ENCODE data around the gene SLC25A47.

SLC25A47 gene

GRCh38 chr14:100374270-100374669, 51.1 kb downstream of the SLC25A47 start:
- H3K4me3 ChIP-seq (ENCODE audit: low read depth, low read length): peak overlapping the region; percentile 95

GRCh38 chr14:100374876-100375265, 51.7 kb downstream of the SLC25A47 start:
- H3K4me3 ChIP-seq (ENCODE audit: low read depth, low read length): peak overlapping the region; percentile 95

GRCh38 chr14:100375266-100375962, 52.3 kb downstream of the SLC25A47 start:
- H3K4me3 ChIP-seq (ENCODE audit: low read depth, low read length): peak overlapping the region; percentile 95

- H3K4me3 ChIP-seq (ENCODE audit: low read depth, low read length): peak within 1 kb of the TSS; percentile 95
These were observed 53.0 kb downstream of the SLC25A47 start, which contains the start of gene WDR25 for GRCh38 chr14:100375963-100376735. WDR25 (plus strand) TSS chr14:100376485.

GRCh38 chr14:100376751-100377171, 53.6 kb downstream of the SLC25A47 start:
- peak overlapping the region; percentile 95 for H3K4me3 ChIP-seq (ENCODE audit: low read depth, low read length)

All from iPS-11a (cell line).